B cell (primary cell): ENCODE data around the gene FCN1. TPM values are rescaled to one million over a fixed set of nuclear protein-coding genes. Genes with fewer than 3 reads are reported as not detected.

Experiments used
- ATAC-seq: fragments of 200-7000 bp; cut with Tn5 transposase; one replicate; pipeline ENCODE4 v1.10.0; 2021; ENCODE audit warnings: low read depth, mild to moderate bottlenecking, moderate number of reproducible peaks, moderate library complexity
- CTCF ChIA-PET: fragments of 350-600 bp; sonication (Branson Sonifier 250); formaldehyde crosslinking; loops from one replicate; lab custom pipeline; 2021; ENCODE audit warnings: antibody characterized with exemption, inconsistent platforms; lab: Charles Lee
- POLR2A ChIA-PET: fragments of 350-600 bp; sonication (Branson Sonifier 250); formaldehyde crosslinking; loops from one replicate; lab custom pipeline; 2021; ENCODE audit warnings: antibody characterized with exemption; lab: Charles Lee
- DNase-seq: peaks from one replicate; pipeline ENCODE4 v3.0.0; 2013
- H2AFZ ChIP-seq: 2 replicates; pipeline ENCODE4 v1.6.1; 2012; ENCODE audit warnings: mild to moderate bottlenecking, low read depth, low read length; ENCODE audit not compliant: insufficient read depth, poor library complexity, severe bottlenecking
- H3K27ac ChIP-seq, 2 donors: 1 replicate in 1 of 2; 2 replicates in 1 of 2; pipeline ENCODE4 v1.5.1; 2012 to 2013; ENCODE audit warnings: low read length in 2 of 2, mild to moderate bottlenecking in 2 of 2, moderate library complexity in 1 of 2
- H3K27me3 ChIP-seq, 4 experiments: fragments of 200-600 bp in 1 of 4; sonication (generic) in 1 of 4; replicated peaks in 1 of 4; 1 replicate in 2 of 4; 2 replicates in 2 of 4; pipeline versions ENCODE4 v1.6.1 to v1.7.0; 2013 to 2016; ENCODE audit warnings: low read length in 3 of 4, mild to moderate bottlenecking in 2 of 4, mixed read lengths in 1 of 4, moderate library complexity in 1 of 4; ENCODE audit not compliant: insufficient read depth in 4 of 4, control insufficient read depth in 3 of 4; ENCODE audit errors: control extremely low read depth in 1 of 4
- H3K36me3 ChIP-seq, 2 experiments: replicated peaks in 1 of 2; 1 replicate in 1 of 2; 2 replicates in 1 of 2; pipeline versions ENCODE4 v1.6.1 to v1.7.1; 2013; ENCODE audit warnings: low read length in 1 of 2; ENCODE audit not compliant: insufficient read depth in 2 of 2, control insufficient read depth in 1 of 2; ENCODE audit errors: control extremely low read depth in 1 of 2, extremely low read depth in 1 of 2
- H3K4me1 ChIP-seq, 2 donors: fragments of 200-600 bp in 1 of 2; sonication (generic) in 1 of 2; 1 replicate in 1 of 2; 2 replicates in 1 of 2; pipeline versions ENCODE4 v1.5.1 to v1.6.1; 2013 to 2017; ENCODE audit warnings: low read length in 2 of 2; ENCODE audit not compliant: control insufficient read depth in 2 of 2, insufficient read depth in 2 of 2
- H3K4me2 ChIP-seq: replicated peaks from 2 replicates; pipeline ENCODE3; 2012; ENCODE audit warnings: mild to moderate bottlenecking, low read depth, low read length; ENCODE audit not compliant: poor library complexity, severe bottlenecking
- H3K4me3 ChIP-seq, 5 experiments: fragments of 200-600 bp in 1 of 5; sonication (generic) in 1 of 5; 1 replicate in 3 of 5; 2 replicates in 2 of 5; pipeline versions ENCODE4 v1.5.1 to v1.7.0; 2011 to 2016; ENCODE audit warnings: low read length in 4 of 5, mild to moderate bottlenecking in 4 of 5, low read depth in 2 of 5, control low read depth in 1 of 5, moderate library complexity in 1 of 5; ENCODE audit not compliant: insufficient read depth in 1 of 5; ENCODE audit errors: control extremely low read depth in 1 of 5, extremely low read depth in 1 of 5
- H3K79me2 ChIP-seq: fragments of 200-600 bp; sonication (generic); one replicate; pipeline ENCODE4 v1.6.0; 2016; ENCODE audit warnings: low read length; ENCODE audit not compliant: control insufficient read depth, insufficient read depth
- H3K9ac ChIP-seq: fragments of 200-600 bp; sonication (generic); 2 replicates; pipeline ENCODE4 v1.6.1; 2017; ENCODE audit warnings: mild to moderate bottlenecking, low read length, moderate library complexity
- H3K9me3 ChIP-seq, 3 donors: one replicate each; pipeline versions ENCODE4 v1.6.1 to v1.7.1; 2013; ENCODE audit warnings: low read length in 2 of 3; ENCODE audit not compliant: control insufficient read depth in 2 of 3, insufficient read depth in 1 of 3; ENCODE audit errors: control extremely low read depth in 1 of 3
- H4K20me1 ChIP-seq: 2 replicates; pipeline ENCODE4 v1.6.0; 2012; ENCODE audit warnings: mild to moderate bottlenecking, low read length; ENCODE audit not compliant: insufficient read depth, control insufficient read depth, poor library complexity, severe bottlenecking
- H3K27ac Mint-ChIP-seq: one replicate; pipeline ENCODE4 v1.8.0; 2021; ENCODE audit warnings: mixed read lengths
- H3K27me3 Mint-ChIP-seq: one replicate; pipeline ENCODE4 v1.8.0; 2021; ENCODE audit warnings: mixed read lengths
- H3K4me1 Mint-ChIP-seq: one replicate; pipeline ENCODE4 v1.8.0; 2021; ENCODE audit warnings: mixed read lengths
- H3K4me3 Mint-ChIP-seq: one replicate; pipeline ENCODE4 v1.8.0; 2021; ENCODE audit warnings: mixed read lengths
- H3K9me3 Mint-ChIP-seq: one replicate; pipeline ENCODE4 v1.8.0; 2022; ENCODE audit warnings: mixed read lengths; ENCODE audit not compliant: insufficient read depth
- EZH2 ChIP-seq: IDR thresholded peaks from 2 replicates; pipeline ENCODE4 v1.6.1; 2012; ENCODE audit warnings: borderline replicate concordance, low read depth, mild to moderate bottlenecking, moderate library complexity, low read length; ENCODE audit not compliant: insufficient read depth, poor library complexity, severe bottlenecking
- WGBS: methylation state at CpG from one replicate; pipeline ENCODE4 v1.1.5; 2013; ENCODE audit warnings: missing lambda C conversion rate; ENCODE audit not compliant: insufficient coverage; 5-methylcytosine and 5-hydroxymethylcytosine counted together
- intact Hi-C: fragments of 100-400 bp; cut with micrococcal nuclease; formaldehyde crosslinking; loops from one replicate; pipeline ENCODE4 v1.10.0; 2022
- polyA plus RNA-seq: library from polyadenylated mRNA; depleted of rRNA; stranded (reverse); fragments of >200 nt; gene quantifications from 2 replicates; pipeline ENCODE4 v1.2.3, GENCODE V29; 2012
- total RNA-seq, 2 donors: library from RNA; stranded (reverse); fragments of 120-200 nt in 1 of 2; gene quantifications; 1 replicate in 1 of 2; 2 replicates in 1 of 2; pipeline versions ENCODE4 v1.2.3 to v1.2.4, GENCODE V29; 2013 to 2022
- TF ChIP-seq, protein P1 (sequence below): fragments of 200-600 bp; IDR thresholded peaks from one replicate; pipeline ENCODE4 v1.8.0; 2022; ENCODE audit warnings: antibody characterized with exemption, mild to moderate bottlenecking

The FCN1 gene
- total and polyA plus RNA-seq, 2 donors (not counting 1 experiment from before 2014, with no cell fraction given) = 2.2 to 20.6 TPM

DNA sequence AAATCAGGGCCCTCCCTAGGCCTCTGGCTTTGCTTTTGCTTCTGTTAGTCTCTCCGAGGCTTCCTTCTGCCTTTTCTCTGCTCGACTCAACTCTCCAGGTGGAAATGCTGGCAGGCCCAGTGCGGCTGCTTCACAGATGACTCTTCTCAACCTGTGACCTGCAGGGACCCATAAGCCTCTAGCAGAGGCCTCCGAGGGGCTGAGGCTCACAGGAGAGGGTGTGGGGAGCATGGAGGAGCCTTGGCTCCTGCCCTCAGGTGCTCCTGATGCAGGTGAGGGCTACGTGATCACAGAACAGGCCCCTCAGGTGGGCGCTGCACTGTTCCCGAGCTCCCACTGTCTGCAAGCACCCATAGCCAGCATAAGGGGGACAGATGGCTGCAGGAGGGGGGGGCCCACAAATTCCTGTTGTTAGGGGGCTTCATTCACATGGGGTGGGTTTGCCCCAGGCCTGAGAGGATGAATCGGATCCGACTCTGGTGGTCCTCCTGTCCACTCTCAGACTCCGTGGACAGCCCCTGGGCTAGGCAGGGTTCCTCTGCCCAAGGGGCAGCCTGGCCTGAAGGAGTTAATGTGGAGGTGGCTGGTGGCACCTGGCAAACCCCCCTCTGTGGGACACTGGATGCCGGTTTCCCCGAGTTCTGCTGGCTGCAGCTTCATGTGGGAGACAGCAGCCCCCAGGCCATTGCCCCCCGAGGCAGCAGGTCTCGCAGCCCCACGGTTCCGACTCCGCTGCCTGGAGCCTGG lies 48.0 kb downstream of the FCN1 start:
- Histone ChIP-seq H3K4me3 (no peak overlapping the region), H3K79me2 (no peaks in the 10 kb centered on the region), H3K27me3 (no peaks in the 10 kb centered on the region), H3K27ac (no peak overlapping the region), H4K20me1 (no peaks in the 10 kb centered on the region), H3K4me2 (no peak overlapping the region), H2AFZ (no peak overlapping the region), H3K4me1 (peaks cover 7 to 26% of the 10 kb centered on the region in 2 donors), H3K9me3 (peaks cover 2 to 50% (median 14%) of the 10 kb centered on the region in 3 donors), H3K36me3 (no peaks in the 10 kb centered on the region), H3K9ac (no peak overlapping the region)
- ChIA-PET POLR2A (no interaction called here), CTCF (no interaction called here)
- ATAC-seq = no peak
- no peak overlapping the region for H3K27ac Mint-ChIP-seq
- TF ChIP-seq, protein P1, sequence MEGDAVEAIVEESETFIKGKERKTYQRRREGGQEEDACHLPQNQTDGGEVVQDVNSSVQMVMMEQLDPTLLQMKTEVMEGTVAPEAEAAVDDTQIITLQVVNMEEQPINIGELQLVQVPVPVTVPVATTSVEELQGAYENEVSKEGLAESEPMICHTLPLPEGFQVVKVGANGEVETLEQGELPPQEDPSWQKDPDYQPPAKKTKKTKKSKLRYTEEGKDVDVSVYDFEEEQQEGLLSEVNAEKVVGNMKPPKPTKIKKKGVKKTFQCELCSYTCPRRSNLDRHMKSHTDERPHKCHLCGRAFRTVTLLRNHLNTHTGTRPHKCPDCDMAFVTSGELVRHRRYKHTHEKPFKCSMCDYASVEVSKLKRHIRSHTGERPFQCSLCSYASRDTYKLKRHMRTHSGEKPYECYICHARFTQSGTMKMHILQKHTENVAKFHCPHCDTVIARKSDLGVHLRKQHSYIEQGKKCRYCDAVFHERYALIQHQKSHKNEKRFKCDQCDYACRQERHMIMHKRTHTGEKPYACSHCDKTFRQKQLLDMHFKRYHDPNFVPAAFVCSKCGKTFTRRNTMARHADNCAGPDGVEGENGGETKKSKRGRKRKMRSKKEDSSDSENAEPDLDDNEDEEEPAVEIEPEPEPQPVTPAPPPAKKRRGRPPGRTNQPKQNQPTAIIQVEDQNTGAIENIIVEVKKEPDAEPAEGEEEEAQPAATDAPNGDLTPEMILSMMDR = no peak
- no peak for TF ChIP-seq EZH2
- WGBS = 74% methylated on average over 16 of the region's 17 CpGs
- H3K4me3 Mint-ChIP-seq = no peak overlapping the region
- H3K9me3 Mint-ChIP-seq = peaks cover 3% of the 10 kb centered on the region
- H3K4me1 Mint-ChIP-seq = peaks cover 21% of the 10 kb centered on the region
- peaks cover 14% of the 10 kb centered on the region for H3K27me3 Mint-ChIP-seq
- DNase-seq = no peak
- intact Hi-C loops = no loop called here

DNA sequence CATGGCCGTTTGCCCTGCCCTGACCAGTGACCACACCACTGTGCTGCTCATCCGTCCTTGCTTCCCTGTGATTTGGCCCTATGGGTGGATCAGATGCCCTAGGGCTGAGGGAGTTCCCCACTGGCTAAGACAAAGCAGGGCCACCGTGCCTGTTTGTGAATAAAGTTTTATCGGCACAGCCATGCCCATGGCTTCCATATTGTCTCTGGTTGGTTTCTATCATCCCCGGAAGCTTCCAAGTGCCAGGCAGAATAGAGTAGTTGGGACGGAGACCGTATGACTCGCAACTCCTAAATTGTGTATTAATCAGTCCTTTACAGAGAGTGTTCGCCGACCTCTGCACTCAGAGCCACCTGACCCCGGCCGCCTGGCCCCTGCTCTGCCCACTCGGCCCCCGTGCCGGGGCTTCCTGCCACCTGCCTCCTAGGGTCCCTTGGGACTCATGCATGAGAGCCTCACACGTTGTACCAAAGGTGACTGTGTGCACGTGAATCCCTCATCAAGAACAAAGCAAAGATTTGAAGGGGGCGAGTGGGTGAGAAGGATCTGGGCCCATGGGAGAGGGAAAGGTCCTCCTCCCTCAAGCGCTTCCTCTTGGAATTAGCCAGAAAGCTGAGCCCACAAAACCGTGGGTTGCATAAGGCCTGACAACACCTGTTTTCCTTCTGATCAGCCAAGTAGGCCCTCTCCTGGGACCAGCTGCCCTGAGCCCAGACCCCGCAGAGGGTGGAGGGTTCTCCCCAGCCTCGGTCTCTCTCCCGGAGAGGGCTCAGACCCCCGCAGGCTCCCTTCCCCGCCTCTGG lies 48.8 kb downstream of the FCN1 start:
- POLR2A ChIA-PET = no interaction called here
- CTCF ChIA-PET = no interaction called here
- ATAC-seq = no peak
- intact Hi-C loops = no loop called here
- peaks cover 2 to 54% (median 14%) of the 10 kb centered on the region in 3 donors for H3K9me3 ChIP-seq
- no peak overlapping the region for H2AFZ ChIP-seq
- H3K4me3 ChIP-seq = no peak overlapping the region
- no peak for TF ChIP-seq EZH2
- TF ChIP-seq, protein P1 = no peak
- no peaks in the 10 kb centered on the region for H3K36me3 ChIP-seq
- no peaks in the 10 kb centered on the region for H3K79me2 ChIP-seq
- peak; percentile 26 for DNase-seq
- peak overlapping the region; percentile 27 for H3K4me2 ChIP-seq
- peaks cover 7 to 26% of the 10 kb centered on the region in 2 donors for H3K4me1 ChIP-seq
- Mint-ChIP-seq H3K4me1 (peaks cover 21% of the 10 kb centered on the region), H3K9me3 (peaks cover 3% of the 10 kb centered on the region), H3K27me3 (peaks cover 14% of the 10 kb centered on the region), H3K4me3 (peak overlapping the region; percentile 16), H3K27ac (no peak overlapping the region)
- no peak overlapping the region for H3K9ac ChIP-seq
- no peaks in the 10 kb centered on the region for H3K27me3 ChIP-seq
- no peak overlapping the region for H3K27ac ChIP-seq
- H4K20me1 ChIP-seq = no peaks in the 10 kb centered on the region
- WGBS = 54% methylated on average over 23 of the region's 25 CpGs
